NCI-H345 (cell line): ENCODE measurements around the gene DDX53.
A peak's percentile ranks its signal among the peaks of the same experiment; 100 is the strongest.

Experiments
- DNase-seq: peaks from one replicate; lab custom pipeline; 2025; lab: John Stamatoyannopoulos, UW

Gene DDX53

GRCh38 chrX:22999696-23000223 is at the start of gene DDX53:
Gene DDX53 (plus strand): TSS chrX:22999960. CDS start chrX:23000058, 98 bp downstream.
- DNase-seq = no peak

- no peak for DNase-seq
Measured at GRCh38 chrX:22950269-22951266, 49.2 kb upstream of the DDX53 start.

GRCh38 chrX:22952010-22952409 is 47.8 kb upstream of the DDX53 start:
- no peak for DNase-seq

- DNase-seq = no peak
Measured at GRCh38 chrX:22958250-22958649, 41.5 kb upstream of the DDX53 start.

- DNase-seq = no peak
Measured at GRCh38 chrX:22959204-22959920, 40.4 kb upstream of the DDX53 start.

- DNase-seq = no peak
Measured at GRCh38 chrX:22963196-22963595, 36.6 kb upstream of the DDX53 start.

GRCh38 chrX:22968494-22968893 is 31.3 kb upstream of the DDX53 start:
- DNase-seq = no peak

- no peak for DNase-seq
Measured at GRCh38 chrX:22969411-22969810, 30.3 kb upstream of the DDX53 start.

- DNase-seq = no peak
Measured at GRCh38 chrX:22970861-22971260, 28.9 kb upstream of the DDX53 start.

GRCh38 chrX:22974616-22975015 is 25.1 kb upstream of the DDX53 start:
- DNase-seq = no peak

- DNase-seq = no peak
Measured at GRCh38 chrX:22975786-22976185, 24.0 kb upstream of the DDX53 start.

GRCh38 chrX:22985958-22986357 is 13.8 kb upstream of the DDX53 start:
- no peak for DNase-seq

GRCh38 chrX:22987452-22987851 is 12.3 kb upstream of the DDX53 start:
- DNase-seq = no peak

- no peak for DNase-seq
Measured at GRCh38 chrX:23003116-23003515, 3.4 kb downstream of the DDX53 start.

- DNase-seq = peak; percentile 3
Measured at GRCh38 chrX:23008431-23009099, 8.8 kb downstream of the DDX53 start.

- DNase-seq = no peak
Measured at GRCh38 chrX:23012162-23012561, 12.4 kb downstream of the DDX53 start.

- no peak for DNase-seq
Measured at GRCh38 chrX:23012636-23013035, 12.9 kb downstream of the DDX53 start.

- no peak for DNase-seq
Measured at GRCh38 chrX:23013366-23013765, 13.6 kb downstream of the DDX53 start.

- no peak for DNase-seq
Measured at GRCh38 chrX:23031600-23031999, 31.8 kb downstream of the DDX53 start.

- no peak for DNase-seq
Measured at GRCh38 chrX:23035493-23035892, 35.7 kb downstream of the DDX53 start.

GRCh38 chrX:23046443-23046842 is 46.7 kb downstream of the DDX53 start:
- no peak for DNase-seq
